RWPE2 (cell line): ENCODE results near the gene MRPS16.
A peak's percentile ranks its signal among the peaks of the same experiment; 100 is the strongest.
"Not testable (repeated sequence)": the region's sequence is repeated elsewhere in the genome, so short reads cannot be mapped to it uniquely, and the experiment has no call there.

Source experiments
- ATAC-seq: fragments of 200-7000 bp; cut with Tn5 transposase; 3 replicates; pipeline ENCODE4 v1.9.1; 2021; ENCODE audit warnings: low read depth
- DNase-seq: peaks from one replicate; pipeline ENCODE4 v3.0.0-alpha.2; 2020; ENCODE audit warnings: low spot score
- H3K27ac ChIP-seq: fragments of 450-650 bp; 2 replicates; pipeline ENCODE4 v1.5.1; 2017; ENCODE audit warnings: mild to moderate bottlenecking; ENCODE audit not compliant: poor library complexity, severe bottlenecking
- H3K27me3 ChIP-seq: fragments of 250-450 bp; sonication (Bioruptor Pico); 2 replicates; pipeline ENCODE4 v1.5.1; 2021; ENCODE audit warnings: mild to moderate bottlenecking, moderate library complexity; ENCODE audit not compliant: insufficient read depth, poor library complexity, severe bottlenecking
- H3K36me3 ChIP-seq: fragments of 250-450 bp; sonication (Bioruptor Pico); 2 replicates; pipeline ENCODE4 v1.5.1; 2020; ENCODE audit warnings: low read depth, mild to moderate bottlenecking, moderate library complexity
- H3K4me1 ChIP-seq: fragments of 250-450 bp; sonication (Bioruptor Pico); 2 replicates; pipeline ENCODE4 v1.5.1; 2021; ENCODE audit warnings: mild to moderate bottlenecking, moderate library complexity; ENCODE audit not compliant: insufficient read depth, poor library complexity, severe bottlenecking
- H3K4me3 ChIP-seq: fragments of 250-450 bp; sonication (Bioruptor Pico); 2 replicates; pipeline ENCODE4 v1.5.1; 2021; ENCODE audit warnings: mild to moderate bottlenecking, moderate library complexity; ENCODE audit not compliant: severe bottlenecking
- H3K9me3 ChIP-seq: fragments of 250-450 bp; sonication (Bioruptor Pico); 2 replicates; pipeline ENCODE4 v1.5.1; 2021; ENCODE audit warnings: mild to moderate bottlenecking, moderate library complexity; ENCODE audit not compliant: severe bottlenecking
- CTCF ChIP-seq: fragments of 450-650 bp; IDR thresholded peaks from one replicate; pipeline ENCODE4 v1.5.1; 2017; ENCODE audit warnings: mild to moderate bottlenecking, moderate library complexity; ENCODE audit not compliant: poor library complexity, severe bottlenecking

The MRPS16 gene

GRCh38 chr10:73261362-73261995 lies 9.0 kb upstream of the MRPS16 start:
- no peaks in the 10 kb centered on the region for H3K36me3 ChIP-seq
- no peak for TF ChIP-seq CTCF
- DNase-seq = no peak
- H3K27me3 ChIP-seq = no peaks in the 10 kb centered on the region
- no peak for ATAC-seq
- peaks cover 29% of the 10 kb centered on the region for H3K4me1 ChIP-seq
- peaks cover 4% of the 10 kb centered on the region for H3K9me3 ChIP-seq
- peak overlapping the region; percentile 58 for H3K27ac ChIP-seq
- no peak overlapping the region for H3K4me3 ChIP-seq

GRCh38 chr10:73258612-73259011 lies 6.2 kb upstream of the MRPS16 start:
- not testable (repeated sequence) for DNase-seq, H3K27ac ChIP-seq, H3K9me3 ChIP-seq, H3K27me3 ChIP-seq, H3K4me3 ChIP-seq, H3K36me3 ChIP-seq, ATAC-seq
- peaks cover 27% of the 10 kb centered on the region for H3K4me1 ChIP-seq

GRCh38 chr10:73253225-73253555 lies 746 bp upstream of the MRPS16 start:
- Histone ChIP-seq H3K27ac (peak overlapping the region; percentile 77), H3K4me1 (peaks cover 10% of the 10 kb centered on the region), H3K4me3 (peak overlapping the region; percentile 84), H3K9me3 (no peaks in the 10 kb centered on the region), H3K36me3 (peaks cover 43% of the 10 kb centered on the region), H3K27me3 (no peaks in the 10 kb centered on the region)
- ATAC-seq = no peak
- peak; percentile 14 for TF ChIP-seq CTCF
- no peak for DNase-seq

GRCh38 chr10:73251683-73252444 lies 580 bp downstream of the MRPS16 start:
- Histone ChIP-seq H3K4me1 (peaks cover 13% of the 10 kb centered on the region), H3K27ac (peak overlapping the region; percentile 77), H3K9me3 (no peaks in the 10 kb centered on the region), H3K27me3 (no peaks in the 10 kb centered on the region), H3K36me3 (peaks cover 51% of the 10 kb centered on the region), H3K4me3 (peak overlapping the region; percentile 84)
- no peak for DNase-seq
- TF ChIP-seq CTCF = no peak
- ATAC-seq = peak; percentile 69; the same call in 2 of the 3 replicates

GRCh38 chr10:73248259-73248724 lies 4.2 kb downstream of the MRPS16 start:
- DNase-seq (no peak), ATAC-seq (no peak)
- H3K4me3 ChIP-seq = no peak overlapping the region
- peaks cover 73% of the 10 kb centered on the region for H3K36me3 ChIP-seq
- peak overlapping the region; percentile 80 for H3K27ac ChIP-seq
- H3K4me1 ChIP-seq = peaks cover 13% of the 10 kb centered on the region
- no peak for TF ChIP-seq CTCF
- H3K9me3 ChIP-seq = no peaks in the 10 kb centered on the region
- H3K27me3 ChIP-seq = no peaks in the 10 kb centered on the region
